Peyer's patch (tissue), 4 donors: ENCODE data around the gene NOXO1.

ENCODE experiments used
- CTCF ChIP-seq, 6 experiments: fragments of 450-650 bp in 4 of 6; fragments of 200-600 bp in 2 of 6; sonication (generic) in 1 of 6; IDR thresholded peaks; one replicate each; pipeline ENCODE4 v1.5.1; 2017 to 2019; ENCODE audit warnings: antibody characterized with exemption in 6 of 6, mild to moderate bottlenecking in 3 of 6, moderate library complexity in 1 of 6
- POLR2A ChIP-seq, 2 donors: fragments of 450-650 bp; IDR thresholded peaks; one replicate each; pipeline ENCODE4 v1.5.1; 2017; ENCODE audit warnings: antibody characterized with exemption in 2 of 2, mild to moderate bottlenecking in 2 of 2, moderate library complexity in 2 of 2

- no peak for TF ChIP-seq CTCF (IDR thresholded peaks at IDR 0.05)
- no peak for TF ChIP-seq POLR2A (IDR thresholded peaks at IDR 0.05)
Measured at GRCh38 chr16:1938316-1938715, 43.0 kb downstream of the NOXO1 start.
